GM15510 (cell line): Measurements from ENCODE around the gene METTL8.

ENCODE experiments used
- POLR2A ChIP-seq: IDR thresholded peaks from 3 replicates; pipeline ENCODE4 v1.6.1; 2011; ENCODE audit warnings: borderline replicate concordance; ENCODE audit not compliant: insufficient read length; ENCODE audit errors: extremely low read depth

Gene METTL8

DNA sequence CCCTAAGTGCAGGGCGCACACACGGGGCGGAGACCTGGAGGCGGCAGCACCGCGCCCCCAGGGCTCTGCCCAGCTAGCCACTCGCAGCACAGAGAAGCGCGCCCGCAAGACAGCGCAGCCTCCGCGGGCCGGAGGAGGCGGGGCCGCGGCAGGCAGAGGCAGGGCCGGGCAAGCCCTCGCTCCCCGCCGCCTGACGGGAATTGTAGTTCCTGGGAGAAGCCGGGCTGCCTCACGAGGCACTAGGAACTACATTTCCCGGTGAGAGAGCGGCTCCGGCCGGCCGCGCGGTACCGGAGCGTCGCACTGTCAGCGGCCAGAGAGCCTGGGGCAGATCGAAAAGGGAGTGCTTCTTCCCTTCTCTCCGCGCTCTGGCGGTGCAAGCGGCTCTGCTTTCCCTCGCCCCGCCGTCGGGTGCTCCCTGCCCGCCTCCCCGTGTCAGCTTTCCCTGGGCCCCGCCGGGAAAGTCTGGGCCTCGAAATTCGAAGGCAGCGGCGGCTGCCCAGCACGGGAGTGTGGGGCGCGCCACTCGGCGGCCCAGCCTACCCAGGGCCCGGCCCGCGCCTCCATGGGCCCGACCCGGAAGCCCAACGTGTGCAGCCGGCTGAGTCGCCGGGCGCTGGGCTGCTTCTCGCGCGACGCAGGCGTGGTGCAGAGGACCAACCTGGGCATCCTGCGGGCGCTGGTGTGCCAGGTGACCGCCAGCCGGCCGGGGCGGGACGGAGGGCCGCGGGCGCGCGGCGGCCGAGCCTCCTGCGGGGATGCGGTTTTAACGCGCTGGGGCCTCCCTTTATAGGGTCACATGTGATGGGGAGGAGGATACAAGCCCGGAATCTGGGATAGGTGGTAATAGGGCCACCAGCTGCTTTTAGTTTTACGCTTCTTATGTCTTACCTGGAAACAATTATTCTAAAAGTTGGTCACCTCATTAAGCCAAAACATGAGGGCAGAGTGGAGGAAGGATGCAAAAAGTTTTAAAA is 511 bp upstream of the METTL8 start, which contains the start of gene DCAF17:
TSS of gene DCAF17 (plus strand) at position 214 of the 977 bp plus-strand sequence. CDS start at position 566, 352 bp downstream.
- TF ChIP-seq POLR2A, result peak; percentile 64

DNA sequence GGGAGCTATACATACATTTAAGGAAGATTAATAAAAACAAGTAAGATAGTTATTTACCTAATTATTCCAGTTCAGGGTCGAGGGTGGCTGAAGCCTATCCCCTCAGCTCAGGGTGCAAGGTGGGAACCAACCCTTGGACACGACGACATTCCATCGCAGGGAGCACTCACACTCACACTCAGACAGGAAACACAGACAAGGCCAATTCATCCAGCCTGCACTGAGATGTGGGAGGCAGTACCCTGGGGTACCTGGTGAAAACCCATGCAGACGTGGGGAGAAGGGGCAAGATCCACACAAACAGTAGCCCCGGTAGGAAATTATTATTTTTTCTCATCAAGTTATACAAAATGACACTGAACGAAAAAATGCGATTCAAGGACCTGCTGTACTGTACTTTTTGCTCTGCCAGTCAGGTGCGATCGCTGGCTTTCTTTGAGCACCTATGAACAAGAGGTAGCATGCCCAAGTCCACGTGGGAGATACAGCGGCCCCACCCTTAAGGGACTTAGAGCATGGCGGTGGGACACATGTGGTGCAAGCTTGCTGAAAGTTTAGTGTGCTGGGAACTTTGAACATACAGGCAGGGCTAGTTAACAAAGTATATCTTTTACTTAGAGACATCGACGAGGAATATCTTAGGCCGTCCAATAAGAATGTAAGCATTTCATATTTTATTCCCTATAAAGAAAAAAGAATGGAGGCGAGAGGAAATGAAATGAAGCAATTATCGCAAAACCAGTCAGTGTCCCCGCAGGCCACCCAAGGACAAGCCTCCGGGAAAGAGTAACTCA is 624 bp downstream of the METTL8 start:
- TF ChIP-seq POLR2A, result no peak

DNA sequence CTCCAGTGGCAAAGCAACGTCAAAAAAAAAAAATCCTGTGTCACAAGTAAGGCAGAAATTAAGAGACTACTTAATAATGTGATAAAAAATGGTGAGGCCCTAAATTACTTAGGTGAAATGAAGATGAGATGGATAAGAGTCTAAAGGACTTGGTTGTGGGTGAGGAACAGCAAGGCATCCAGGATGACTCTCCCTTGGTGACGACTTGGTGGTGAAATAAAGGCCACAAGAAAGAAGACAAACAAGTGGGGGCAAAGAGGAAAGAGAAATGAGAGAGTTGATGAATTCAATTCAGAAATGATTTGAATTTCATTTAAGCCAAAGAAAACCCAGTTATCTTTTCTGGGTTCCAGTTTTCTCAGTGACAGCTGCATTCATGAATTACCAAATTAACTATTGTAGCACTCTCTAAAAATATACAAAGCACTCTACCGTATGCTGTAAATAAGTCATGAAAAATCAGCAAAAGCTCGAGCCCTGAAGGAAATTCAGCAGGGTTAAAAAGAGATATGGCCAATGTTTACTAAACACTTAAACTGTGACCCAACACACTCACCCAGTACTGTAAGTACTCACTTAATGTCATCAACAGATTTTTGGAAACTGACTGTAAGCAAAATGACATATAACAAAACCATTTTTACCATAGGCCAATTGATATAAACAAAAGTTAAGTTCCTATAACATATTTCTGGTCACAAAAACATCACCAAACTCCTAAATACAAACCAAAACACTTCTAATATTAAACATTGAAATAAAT is 1.4 kb downstream of the METTL8 start:
- no peak for TF ChIP-seq POLR2A

DNA sequence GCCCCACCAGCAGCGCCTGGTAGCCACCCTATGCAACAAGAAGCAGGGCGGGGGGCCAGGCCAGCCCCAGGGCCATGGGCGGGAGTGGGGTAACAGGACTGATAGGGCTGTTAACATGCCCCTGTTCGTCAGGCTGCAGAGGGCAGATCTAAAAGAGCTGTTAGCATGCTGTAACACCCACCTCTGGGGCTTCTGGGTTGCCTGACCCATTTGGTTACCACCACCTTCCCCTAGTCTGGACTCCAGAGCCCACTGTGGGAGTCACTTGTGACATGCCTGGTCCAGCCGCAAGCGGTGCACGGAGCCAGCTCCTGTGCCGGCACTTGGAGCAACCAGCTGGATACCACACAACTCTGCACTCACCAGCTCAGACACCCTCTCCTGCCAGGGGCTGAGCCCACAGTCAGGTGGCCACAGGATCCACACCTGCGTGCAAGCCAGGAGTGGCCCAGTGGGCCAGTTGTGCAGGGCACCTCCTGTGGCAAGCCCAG is 2.1 kb downstream of the METTL8 start:
- no peak for TF ChIP-seq POLR2A

DNA sequence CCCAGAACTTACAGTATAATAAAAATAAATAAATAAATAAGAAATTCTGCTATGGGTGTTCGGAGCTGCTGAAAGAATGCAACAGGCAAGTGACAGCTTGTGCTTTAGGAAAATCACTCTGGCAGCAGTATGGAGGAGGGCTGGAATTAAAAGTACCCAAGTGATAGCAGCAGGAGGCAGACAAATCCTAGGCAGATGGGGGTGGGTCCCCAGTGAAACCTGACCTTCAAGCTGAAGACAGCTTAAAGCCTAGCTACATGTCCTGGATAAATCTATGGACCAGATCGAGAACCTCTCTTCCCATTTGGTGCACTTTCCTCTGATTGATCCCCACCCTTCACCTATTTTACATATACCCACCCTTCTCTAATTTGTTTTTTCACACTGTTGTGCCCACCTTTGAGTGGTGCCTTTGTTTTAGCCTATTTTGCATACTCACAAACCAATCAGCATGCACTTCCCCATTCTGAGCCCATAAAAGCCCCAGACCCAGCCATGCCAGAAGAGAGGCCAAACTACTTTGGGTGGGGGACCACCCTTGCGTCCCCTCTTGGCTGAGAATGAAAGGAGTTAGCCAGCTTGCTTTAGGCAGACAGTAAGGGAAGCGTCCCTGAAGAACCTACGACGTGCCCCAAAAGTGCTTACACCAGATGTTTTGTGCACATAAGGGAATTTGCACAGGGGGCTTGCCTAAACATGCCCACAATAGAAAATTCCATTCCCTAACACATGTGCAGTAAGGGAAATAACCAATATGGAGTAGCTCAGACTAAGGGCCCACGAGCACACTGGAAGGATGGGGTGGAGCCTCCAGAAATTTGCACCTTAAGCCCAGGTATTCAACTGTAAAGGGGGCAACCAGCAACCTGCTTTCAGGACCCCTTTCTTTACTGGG is 3.0 kb downstream of the METTL8 start:
- no peak for TF ChIP-seq POLR2A

DNA sequence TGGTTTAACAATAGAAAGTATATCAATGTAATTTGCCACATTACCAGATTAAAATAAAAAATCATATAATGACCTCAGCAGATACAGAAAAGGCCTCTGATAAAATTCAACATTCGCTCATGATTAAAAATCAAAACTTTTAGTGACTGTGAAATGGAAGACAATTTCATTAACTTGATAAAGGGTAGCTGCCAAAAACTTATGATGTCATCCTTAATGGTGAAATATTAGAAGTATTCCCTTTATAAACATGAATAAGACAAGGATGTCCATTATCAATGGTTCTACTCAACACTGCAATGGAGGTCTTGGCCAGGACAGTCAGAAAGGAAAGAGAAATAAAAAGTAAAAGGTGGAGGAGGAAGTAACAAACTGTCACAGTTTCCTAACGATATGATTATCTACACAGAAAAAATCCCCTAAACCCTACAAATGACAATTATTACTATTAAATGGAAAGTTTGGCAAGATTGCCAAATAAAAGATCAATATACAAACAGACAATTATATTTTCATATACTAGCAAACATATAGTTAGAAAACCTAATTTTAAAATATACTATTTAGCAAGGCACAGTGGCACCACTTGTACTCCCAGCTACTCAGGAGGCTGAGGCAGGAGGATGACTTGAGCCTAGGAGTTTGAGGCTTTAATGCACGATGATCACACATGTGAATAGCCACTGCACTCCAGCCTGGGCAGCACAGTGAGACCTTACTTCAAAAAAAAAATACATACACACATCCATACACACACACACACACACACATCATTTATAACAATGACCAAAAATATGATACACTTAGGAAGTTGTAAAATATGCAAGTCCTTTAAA is 12.8 kb downstream of the METTL8 start:
- TF ChIP-seq POLR2A, result no peak

DNA sequence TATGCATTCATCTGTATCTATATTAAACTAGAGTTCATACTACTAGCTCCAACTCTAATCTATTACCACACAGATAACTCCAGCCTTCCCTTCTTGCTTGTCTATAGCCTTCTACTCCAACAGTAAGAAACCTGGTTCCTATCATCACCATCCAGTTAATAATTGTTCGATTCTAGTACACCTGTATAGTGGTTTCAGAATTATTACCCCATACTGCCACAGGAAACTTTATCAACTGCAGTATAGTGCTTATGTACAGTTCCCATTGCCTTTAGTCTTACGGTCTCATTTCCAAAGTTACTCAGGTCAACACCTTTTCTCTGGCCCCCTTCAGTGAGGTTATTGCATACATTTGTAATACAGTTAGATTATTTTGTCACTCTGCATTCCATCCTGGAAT is 14.5 kb downstream of the METTL8 start:
- TF ChIP-seq POLR2A, result no peak

DNA sequence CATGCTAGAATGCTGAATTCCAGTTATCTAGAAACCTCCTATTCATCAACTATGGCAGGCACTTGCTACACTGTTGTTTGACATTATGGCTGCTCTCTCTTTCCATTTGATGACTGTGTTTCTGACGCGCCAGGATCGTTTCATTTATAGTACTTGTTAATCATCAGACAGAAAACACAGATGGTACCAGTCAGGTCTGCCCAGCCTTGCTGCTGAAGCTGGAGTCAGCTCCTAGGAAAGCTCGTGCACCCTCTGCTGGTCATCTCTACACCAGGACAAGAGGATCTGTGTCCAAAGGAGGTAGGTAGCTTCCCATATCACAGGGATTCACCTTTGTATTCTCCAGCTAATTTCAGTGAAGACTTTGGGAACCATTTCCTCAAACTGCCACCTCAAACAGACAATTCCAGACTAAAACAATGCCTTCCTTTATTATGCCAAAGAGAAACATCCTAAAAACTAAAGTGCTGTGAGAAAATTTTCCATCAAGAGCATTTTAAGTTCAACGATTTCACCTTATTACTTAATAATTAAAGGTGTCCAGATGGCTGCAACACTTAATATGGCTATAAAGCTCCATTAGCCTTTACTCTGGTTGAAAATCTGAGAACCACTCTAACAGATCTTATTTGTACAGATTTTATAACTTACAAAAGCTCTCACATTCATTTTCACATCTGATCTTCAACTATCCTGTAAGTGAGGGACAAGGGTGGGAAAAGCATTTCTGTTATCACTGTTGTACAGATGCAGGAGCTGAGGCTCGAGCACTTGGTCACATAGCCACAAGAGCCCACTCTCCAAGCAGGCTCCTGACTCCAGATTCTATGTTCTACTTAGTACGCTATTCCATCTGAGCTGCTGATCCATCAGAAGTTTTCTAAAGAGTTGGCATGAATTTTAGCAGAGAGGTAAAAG is 17.5 kb downstream of the METTL8 start:
- no peak for TF ChIP-seq POLR2A

DNA sequence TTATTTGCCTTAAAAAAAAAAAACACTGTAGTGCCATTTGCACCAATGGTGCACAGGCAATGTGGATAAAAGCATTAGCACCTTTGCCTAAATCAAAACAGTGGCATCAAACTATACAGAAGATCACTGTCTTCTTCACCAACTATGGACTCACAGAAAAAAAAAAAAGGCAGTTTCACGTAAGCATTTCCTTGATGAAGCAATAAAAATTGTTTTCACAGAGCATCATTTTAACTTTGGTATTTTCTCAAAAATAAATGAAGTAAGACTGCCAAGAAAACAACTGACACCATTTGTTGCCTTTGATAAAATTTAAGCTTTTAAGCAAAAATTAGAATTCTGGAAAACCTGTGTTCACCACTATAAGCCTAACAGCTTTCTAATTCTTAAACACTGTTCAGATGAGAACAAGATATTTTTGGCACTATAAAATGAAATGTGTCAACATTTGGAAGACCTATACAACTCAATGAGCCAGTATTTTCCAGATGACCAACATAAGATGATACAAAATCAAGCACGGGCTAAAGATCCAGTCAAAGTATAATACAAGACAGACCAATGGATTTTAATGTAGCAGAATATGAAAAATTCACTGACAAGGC is 21.1 kb downstream of the METTL8 start:
- TF ChIP-seq POLR2A, result no peak

DNA sequence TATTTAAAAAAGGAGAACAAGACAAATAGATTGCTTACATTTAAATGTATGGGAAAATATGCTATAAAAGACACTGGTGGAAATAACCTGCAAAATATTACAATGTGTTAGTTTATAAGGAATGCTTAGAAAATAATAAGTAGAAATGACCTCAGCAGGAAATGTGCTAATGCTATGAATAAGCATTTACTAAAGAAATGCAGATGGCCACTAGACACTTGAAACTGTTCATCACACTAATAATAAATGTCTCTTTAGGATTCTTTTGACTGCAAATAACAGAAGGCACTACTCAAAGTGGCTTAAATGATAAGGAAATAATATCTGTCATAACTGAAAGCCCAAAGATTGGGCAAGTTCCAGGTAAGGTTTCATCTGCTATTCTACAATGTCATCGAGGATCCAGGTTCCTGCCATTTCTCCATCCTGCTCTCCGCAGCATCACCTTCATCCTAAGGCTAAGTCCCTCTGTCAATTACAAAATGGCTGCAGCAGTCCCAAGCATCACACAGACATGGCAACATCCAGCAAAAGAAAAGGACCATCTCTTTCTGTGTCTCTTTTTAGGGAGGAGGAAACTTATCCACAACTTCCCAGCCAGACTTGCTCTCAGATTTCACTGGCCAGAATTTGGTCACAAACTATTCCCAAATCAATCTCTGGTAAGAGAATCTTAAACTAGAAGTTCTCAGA is 21.9 kb downstream of the METTL8 start:
- no peak for TF ChIP-seq POLR2A

DNA sequence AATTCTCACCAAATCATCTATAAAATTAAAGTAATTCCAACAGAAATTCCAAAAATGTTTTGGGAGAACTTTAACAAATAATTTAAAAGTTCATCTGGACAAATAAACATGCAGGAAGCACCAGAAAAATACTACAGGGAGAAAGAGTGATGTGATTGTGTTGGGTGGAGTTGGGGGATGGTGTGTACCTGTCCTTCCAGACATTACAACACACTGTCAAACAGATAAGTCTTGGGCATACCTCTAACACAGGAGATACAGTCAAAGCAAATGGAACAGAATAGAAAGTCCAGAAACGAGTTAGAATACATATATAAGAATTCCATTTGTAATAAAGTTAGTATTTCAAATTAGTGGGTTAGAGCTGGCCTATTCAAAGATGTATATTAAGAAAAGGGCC is 22.6 kb downstream of the METTL8 start:
- no peak for TF ChIP-seq POLR2A
